Body of pancreas (tissue), 4 donors: Measurements from ENCODE around the gene RBP5.

Experiments used
- POLR2A ChIP-seq, 3 donors: fragments of 450-650 bp; IDR thresholded peaks; one replicate each; pipeline ENCODE4 v1.6.1; 2016; ENCODE audit warnings: antibody characterized with exemption in 3 of 3, mild to moderate bottlenecking in 2 of 3
- TF ChIP-seq, protein P1 (sequence below), 7 experiments: fragments of 450-650 bp in 4 of 7; fragments of 200-600 bp in 3 of 7; sonication (generic) in 3 of 7; IDR thresholded peaks; one replicate each; pipeline ENCODE4 v1.5.1; 2016 to 2019; ENCODE audit warnings: antibody characterized with exemption in 7 of 7

DNA sequence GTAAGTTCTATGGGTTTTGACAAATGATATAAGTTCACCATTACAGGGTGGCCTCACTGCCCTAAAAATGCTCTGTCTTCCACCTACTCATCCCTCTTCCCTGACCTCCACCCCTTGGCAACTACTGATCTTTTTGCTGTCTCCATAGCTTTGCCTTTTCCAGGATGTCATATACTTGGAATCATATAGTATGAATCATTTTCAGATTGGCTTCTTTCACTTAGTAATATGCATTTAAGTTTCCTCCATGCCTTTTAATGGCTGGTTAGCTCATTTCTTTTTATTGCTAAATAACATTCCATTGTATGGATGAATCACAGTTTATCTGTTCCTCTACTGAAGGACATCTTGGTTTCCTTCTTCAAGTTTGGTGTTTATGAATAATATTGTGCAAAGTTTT lies 46.8 kb upstream of the RBP5 start:
- TF ChIP-seq, protein P1, sequence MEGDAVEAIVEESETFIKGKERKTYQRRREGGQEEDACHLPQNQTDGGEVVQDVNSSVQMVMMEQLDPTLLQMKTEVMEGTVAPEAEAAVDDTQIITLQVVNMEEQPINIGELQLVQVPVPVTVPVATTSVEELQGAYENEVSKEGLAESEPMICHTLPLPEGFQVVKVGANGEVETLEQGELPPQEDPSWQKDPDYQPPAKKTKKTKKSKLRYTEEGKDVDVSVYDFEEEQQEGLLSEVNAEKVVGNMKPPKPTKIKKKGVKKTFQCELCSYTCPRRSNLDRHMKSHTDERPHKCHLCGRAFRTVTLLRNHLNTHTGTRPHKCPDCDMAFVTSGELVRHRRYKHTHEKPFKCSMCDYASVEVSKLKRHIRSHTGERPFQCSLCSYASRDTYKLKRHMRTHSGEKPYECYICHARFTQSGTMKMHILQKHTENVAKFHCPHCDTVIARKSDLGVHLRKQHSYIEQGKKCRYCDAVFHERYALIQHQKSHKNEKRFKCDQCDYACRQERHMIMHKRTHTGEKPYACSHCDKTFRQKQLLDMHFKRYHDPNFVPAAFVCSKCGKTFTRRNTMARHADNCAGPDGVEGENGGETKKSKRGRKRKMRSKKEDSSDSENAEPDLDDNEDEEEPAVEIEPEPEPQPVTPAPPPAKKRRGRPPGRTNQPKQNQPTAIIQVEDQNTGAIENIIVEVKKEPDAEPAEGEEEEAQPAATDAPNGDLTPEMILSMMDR (IDR thresholded peaks at IDR 0.05), result no peak
- no peak for TF ChIP-seq POLR2A (IDR thresholded peaks at IDR 0.05)
